HEK293T (cell line): ENCODE results near the gene MFAP2.
A peak's percentile ranks its signal among the peaks of the same experiment; 100 is the strongest.

Source experiments
- CTCF ChIA-PET: fragments of 350-600 bp; formaldehyde crosslinking; extraction: SDS; loops from one replicate; lab custom pipeline; 2021; ENCODE audit warnings: antibody characterized with exemption, inconsistent platforms; lab: Yijun Ruan, JAX
- POLR2A ChIA-PET: fragments of 350-600 bp; formaldehyde crosslinking; extraction: SDS; loops from one replicate; lab custom pipeline; 2020; ENCODE audit warnings: antibody characterized with exemption, inconsistent platforms; lab: Yijun Ruan, JAX
- DNase-seq: peaks from one replicate; pipeline ENCODE4 v3.0.0; 2012; ENCODE audit warnings: mixed read lengths; ENCODE audit errors: extremely low spot score
- ARNT ChIP-seq: fragments of 450-650 bp; IDR thresholded peaks from 2 replicates; pipeline ENCODE4 v1.6.1; 2017; ENCODE audit warnings: mild to moderate bottlenecking
- BHLHE40 ChIP-seq: fragments of 450-650 bp; IDR thresholded peaks from 2 replicates; pipeline ENCODE4 v1.6.1; 2016; ENCODE audit warnings: mild to moderate bottlenecking, moderate library complexity, borderline replicate concordance
- CTBP1 ChIP-seq: fragments of 450-650 bp; IDR thresholded peaks from 2 replicates; pipeline ENCODE4 v1.6.1; 2016; ENCODE audit warnings: borderline replicate concordance
- ELF4 ChIP-seq: fragments of 450-650 bp; IDR thresholded peaks from 2 replicates; pipeline ENCODE4 v1.6.1; 2017; ENCODE audit warnings: antibody characterized with exemption
- FOXA1 ChIP-seq: fragments of 450-650 bp; IDR thresholded peaks from 2 replicates; pipeline ENCODE4 v1.6.1; 2016; ENCODE audit warnings: mild to moderate bottlenecking
- FOXK2 ChIP-seq: fragments of 450-650 bp; IDR thresholded peaks from 2 replicates; pipeline ENCODE4 v1.6.1; 2016; ENCODE audit warnings: mild to moderate bottlenecking
- FOXM1 ChIP-seq: fragments of 450-650 bp; IDR thresholded peaks from 2 replicates; pipeline ENCODE4 v1.6.1; 2017; ENCODE audit warnings: mild to moderate bottlenecking, borderline replicate concordance
- HDGF ChIP-seq: fragments of 450-650 bp; IDR thresholded peaks from 2 replicates; pipeline ENCODE4 v1.6.1; 2017; ENCODE audit warnings: antibody characterized with exemption, borderline replicate concordance
- L3MBTL2 ChIP-seq: fragments of 450-650 bp; conservative IDR thresholded peaks from 2 replicates; pipeline ENCODE4 v1.6.1; 2016; ENCODE audit warnings: mild to moderate bottlenecking
- LEF1 ChIP-seq: fragments of 450-650 bp; IDR thresholded peaks from 2 replicates; pipeline ENCODE4 v1.6.1; 2017; ENCODE audit warnings: mild to moderate bottlenecking, borderline replicate concordance
- NFRKB ChIP-seq: fragments of 450-650 bp; IDR thresholded peaks from 2 replicates; pipeline ENCODE4 v1.6.1; 2016; ENCODE audit warnings: mild to moderate bottlenecking, moderate library complexity
- SP1 ChIP-seq: fragments of 450-650 bp; IDR thresholded peaks from 2 replicates; pipeline ENCODE4 v1.6.1; 2017
- SUZ12 ChIP-seq: fragments of 450-650 bp; IDR thresholded peaks from 2 replicates; pipeline ENCODE4 v1.6.1; 2016; ENCODE audit warnings: mild to moderate bottlenecking
- TARDBP ChIP-seq: fragments of 450-650 bp; IDR thresholded peaks from 2 replicates; pipeline ENCODE4 v1.6.1; 2016
- ZNF384 ChIP-seq: fragments of 450-650 bp; IDR thresholded peaks from 2 replicates; pipeline ENCODE4 v1.6.1; 2016
- TF ChIP-seq, protein P1 (sequence below): fragments of 450-650 bp; IDR thresholded peaks from 2 replicates; pipeline ENCODE4 v1.6.1; 2016

Gene MFAP2

DNA sequence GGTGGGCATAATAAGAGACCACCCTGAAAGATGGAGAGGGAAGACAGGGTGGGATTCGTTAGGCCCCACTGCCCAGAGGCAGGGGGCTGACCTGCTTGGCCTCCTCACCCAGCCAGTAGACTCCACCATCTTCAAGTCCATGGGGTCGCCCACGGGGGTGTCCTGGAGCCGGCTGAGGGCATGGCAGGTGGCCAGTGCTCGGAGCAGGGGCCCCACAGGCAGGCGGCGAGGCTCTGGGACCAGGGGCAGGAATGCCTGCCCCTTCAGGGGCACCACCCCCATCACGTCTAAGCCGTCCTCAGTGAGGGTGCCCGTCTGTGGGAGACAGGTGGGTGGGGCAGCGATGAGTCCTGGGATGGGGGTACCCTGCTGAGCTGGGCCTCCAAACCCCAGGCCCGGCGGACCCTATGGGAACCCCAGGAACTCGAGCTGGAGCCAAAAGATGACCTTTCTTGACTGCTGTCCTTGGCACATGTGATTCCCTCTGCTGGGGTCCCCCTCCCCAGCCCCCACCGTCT, 13.2 kb upstream of the MFAP2 start:
- POLR2A ChIA-PET, result no interaction called here
- DNase-seq, result no peak
- TF ChIP-seq FOXK2, result no peak
- TF ChIP-seq LEF1, result no peak
- no peak for TF ChIP-seq ELF4
- no peak for TF ChIP-seq NFRKB
- TF ChIP-seq SP1, result no peak
- TF ChIP-seq FOXM1, result no peak
- TF ChIP-seq BHLHE40, result no peak
- TF ChIP-seq ARNT, result no peak
- no peak for TF ChIP-seq TARDBP
- no peak for TF ChIP-seq FOXA1
- TF ChIP-seq, protein P1, sequence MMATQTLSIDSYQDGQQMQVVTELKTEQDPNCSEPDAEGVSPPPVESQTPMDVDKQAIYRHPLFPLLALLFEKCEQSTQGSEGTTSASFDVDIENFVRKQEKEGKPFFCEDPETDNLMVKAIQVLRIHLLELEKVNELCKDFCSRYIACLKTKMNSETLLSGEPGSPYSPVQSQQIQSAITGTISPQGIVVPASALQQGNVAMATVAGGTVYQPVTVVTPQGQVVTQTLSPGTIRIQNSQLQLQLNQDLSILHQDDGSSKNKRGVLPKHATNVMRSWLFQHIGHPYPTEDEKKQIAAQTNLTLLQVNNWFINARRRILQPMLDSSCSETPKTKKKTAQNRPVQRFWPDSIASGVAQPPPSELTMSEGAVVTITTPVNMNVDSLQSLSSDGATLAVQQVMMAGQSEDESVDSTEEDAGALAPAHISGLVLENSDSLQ, result no peak
- TF ChIP-seq SUZ12, result no peak
- TF ChIP-seq L3MBTL2, result no peak
- no peak for TF ChIP-seq CTBP1
- no peak for TF ChIP-seq ZNF384
- TF ChIP-seq HDGF, result no peak
- CTCF ChIA-PET, result no interaction called here

GRCh38 chr1:16992675-16993074, 12.3 kb upstream of the MFAP2 start:
- POLR2A ChIA-PET, result interaction anchor here (1.0 kb wide), 1 partner anchor 10 kb away, joined by 3 read pairs; no protein-coding TSS in a partner anchor
- CTCF ChIA-PET, result interaction anchor here (0.6 kb wide), 1 partner anchor 77 kb away, joined by 3 read pairs; no protein-coding TSS in a partner anchor
- TF ChIP-seq NFRKB (no peak), TARDBP (no peak), FOXK2 (no peak)
- no peak for DNase-seq

DNA sequence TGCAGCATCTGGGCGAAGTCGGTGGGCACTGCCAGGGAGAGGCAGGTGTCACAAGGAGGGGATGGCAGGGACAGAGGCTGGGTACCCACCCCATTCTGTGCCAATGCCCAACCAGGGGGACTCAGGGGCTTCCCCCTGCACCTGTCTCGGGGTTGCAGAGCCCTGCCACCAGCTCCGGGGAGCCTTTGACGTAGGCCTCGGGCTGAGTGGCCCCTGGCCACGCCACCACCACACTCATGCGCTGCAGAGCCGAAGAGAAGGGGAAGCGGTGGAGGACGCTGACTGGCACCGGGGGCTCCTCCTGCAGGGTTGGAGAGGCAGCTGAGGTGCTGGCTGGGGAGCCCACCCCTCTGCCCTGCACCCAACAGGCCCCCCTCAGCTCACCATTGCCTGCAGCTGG, 11.7 kb upstream of the MFAP2 start:
- ChIA-PET POLR2A (interaction anchor here (1.0 kb wide), 1 partner anchor 10 kb away, joined by 3 read pairs; no protein-coding TSS in a partner anchor), CTCF (no interaction called here)
- TF ChIP-seq SP1, result no peak
- no peak for TF ChIP-seq L3MBTL2
- no peak for TF ChIP-seq TARDBP
- TF ChIP-seq CTBP1, result no peak
- DNase-seq, result no peak

DNA sequence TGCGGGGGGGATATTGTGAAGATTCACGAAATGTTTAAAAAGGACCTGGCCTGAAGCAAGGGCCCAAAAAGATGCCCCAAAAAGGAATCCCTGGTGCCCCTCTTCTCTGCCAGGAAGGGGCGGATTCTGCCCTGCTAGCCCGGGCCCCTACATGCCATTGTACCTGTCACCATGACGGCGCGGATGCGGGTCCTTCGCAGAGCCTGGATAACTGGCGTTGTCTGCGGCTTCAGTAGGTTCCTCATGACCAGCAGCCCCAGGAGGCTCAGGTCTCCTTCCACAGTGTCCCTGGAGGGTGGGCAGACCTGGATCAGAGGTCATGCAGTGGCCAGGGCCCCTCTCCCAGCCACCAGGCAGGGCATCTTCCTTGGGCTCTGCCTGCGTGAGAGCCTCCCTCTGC, 11.2 kb upstream of the MFAP2 start:
- TF ChIP-seq FOXK2 (no peak), FOXA1 (no peak), HDGF (no peak)
- POLR2A ChIA-PET, result no interaction called here
- no peak for DNase-seq
- CTCF ChIA-PET, result no interaction called here

GRCh38 chr1:16989676-16990391, 9.4 kb upstream of the MFAP2 start:
- CTCF ChIA-PET, result interaction anchor here (0.9 to 1.3 kb wide), 2 partner anchors 29 to 346 kb away, joined by 3 read pairs; no protein-coding TSS in a partner anchor
- no peak for DNase-seq
- POLR2A ChIA-PET, result interaction anchor here (0.6 kb wide), 1 partner anchor 14 kb away, joined by 4 read pairs; no protein-coding TSS in a partner anchor
- no peak for TF ChIP-seq SUZ12
- TF ChIP-seq ZNF384, result no peak
- TF ChIP-seq FOXK2, result no peak
- TF ChIP-seq L3MBTL2, result no peak
- TF ChIP-seq FOXA1, result no peak
- no peak for TF ChIP-seq BHLHE40
- TF ChIP-seq, protein P1, result no peak
- TF ChIP-seq CTBP1, result no peak
- no peak for TF ChIP-seq ELF4
- no peak for TF ChIP-seq LEF1

GRCh38 chr1:16988210-16988609, 7.8 kb upstream of the MFAP2 start:
- ChIA-PET CTCF (interaction anchor here (0.9 to 1.0 kb wide), 2 partner anchors 18 to 21 kb away, joined by 3 to 4 read pairs; no protein-coding TSS in a partner anchor), POLR2A (interaction anchor here (0.7 kb wide), 1 partner anchor 12 kb away, joined by 5 read pairs; no protein-coding TSS in a partner anchor)
- DNase-seq, result no peak
- TF ChIP-seq ZNF384 (no peak), ARNT (no peak), SUZ12 (no peak)

- TF ChIP-seq LEF1, result no peak
- no peak for TF ChIP-seq BHLHE40
- TF ChIP-seq ZNF384, result no peak
- TF ChIP-seq FOXM1, result no peak
- TF ChIP-seq L3MBTL2, result no peak
- TF ChIP-seq FOXA1, result no peak
- no peak for TF ChIP-seq HDGF
- peak; percentile 67 for DNase-seq
- ChIA-PET CTCF (interaction anchor here (1.0 to 1.5 kb wide), 3 partner anchors 14 to 24 kb away, joined by 3 to 4 read pairs (median 4); no protein-coding TSS in a partner anchor), POLR2A (no interaction called here)
These were observed 6.5 kb upstream of the MFAP2 start for GRCh38 chr1:16986962-16987361.
